Thoracic aorta (tissue), 2 donors: ENCODE data around the gene TEX29. TPM values are rescaled to one million over a fixed set of nuclear protein-coding genes. Genes with fewer than 3 reads are reported as not detected.

Source experiments
- ATAC-seq: fragments of 150-250 bp; one replicate; pipeline ENCODE4 v1.8.0; 2017; ENCODE audit warnings: low read depth; ENCODE audit not compliant: insufficient number of reproducible peaks, low FRiP score
- DNase-seq: peaks from one replicate; pipeline ENCODE4 v3.0.0-alpha.2; 2020; ENCODE audit warnings: low spot score
- H3K27ac ChIP-seq, 2 donors: fragments of 200-600 bp; sonication (generic); 1 replicate in 1 of 2; 2 replicates in 1 of 2; pipeline ENCODE4 v1.5.1; 2016; ENCODE audit warnings: mild to moderate bottlenecking in 2 of 2, moderate library complexity in 2 of 2
- H3K27me3 ChIP-seq: fragments of 200-600 bp; sonication (generic); replicated peaks from 2 replicates; pipeline ENCODE4 v1.6.0; 2016; ENCODE audit warnings: mild to moderate bottlenecking; ENCODE audit not compliant: insufficient read depth
- H3K36me3 ChIP-seq: fragments of 200-600 bp; sonication (generic); one replicate; pipeline ENCODE4 v1.5.1; 2016
- H3K4me1 ChIP-seq, 2 donors: fragments of 200-600 bp; sonication (generic); 1 replicate in 1 of 2; 2 replicates in 1 of 2; pipeline versions ENCODE4 v1.5.1 to v1.6.0; 2016; ENCODE audit warnings: low read depth in 2 of 2, mild to moderate bottlenecking in 1 of 2; ENCODE audit not compliant: control insufficient read depth in 1 of 2
- H3K4me3 ChIP-seq: fragments of 200-600 bp; sonication (generic); 2 replicates; pipeline ENCODE4 v1.5.1; 2016; ENCODE audit warnings: mild to moderate bottlenecking
- H3K9me3 ChIP-seq: fragments of 200-600 bp; sonication (generic); 2 replicates; pipeline ENCODE4 v1.5.1; 2016
- total RNA-seq, 2 donors: library from RNA; depleted of rRNA; stranded (reverse); fragments of >200 nt; gene quantifications; one replicate each; pipeline versions ENCODE4 v1.1.0 to v1.2.3, GENCODE V29; 2016
- TF ChIP-seq, protein P1 (sequence below): fragments of 200-600 bp; sonication (generic); IDR thresholded peaks from one replicate; pipeline ENCODE4 v1.5.1; 2019; ENCODE audit warnings: antibody characterized with exemption

The TEX29 gene
- total RNA-seq, 2 donors from 2014 or later = not detected

GRCh38 chr13:111359237-111359915 lies 38.9 kb downstream of the TEX29 start:
- no peaks in the 10 kb centered on the region for H3K9me3 ChIP-seq
- no peaks in the 10 kb centered on the region for H3K27me3 ChIP-seq
- TF ChIP-seq, protein P1, sequence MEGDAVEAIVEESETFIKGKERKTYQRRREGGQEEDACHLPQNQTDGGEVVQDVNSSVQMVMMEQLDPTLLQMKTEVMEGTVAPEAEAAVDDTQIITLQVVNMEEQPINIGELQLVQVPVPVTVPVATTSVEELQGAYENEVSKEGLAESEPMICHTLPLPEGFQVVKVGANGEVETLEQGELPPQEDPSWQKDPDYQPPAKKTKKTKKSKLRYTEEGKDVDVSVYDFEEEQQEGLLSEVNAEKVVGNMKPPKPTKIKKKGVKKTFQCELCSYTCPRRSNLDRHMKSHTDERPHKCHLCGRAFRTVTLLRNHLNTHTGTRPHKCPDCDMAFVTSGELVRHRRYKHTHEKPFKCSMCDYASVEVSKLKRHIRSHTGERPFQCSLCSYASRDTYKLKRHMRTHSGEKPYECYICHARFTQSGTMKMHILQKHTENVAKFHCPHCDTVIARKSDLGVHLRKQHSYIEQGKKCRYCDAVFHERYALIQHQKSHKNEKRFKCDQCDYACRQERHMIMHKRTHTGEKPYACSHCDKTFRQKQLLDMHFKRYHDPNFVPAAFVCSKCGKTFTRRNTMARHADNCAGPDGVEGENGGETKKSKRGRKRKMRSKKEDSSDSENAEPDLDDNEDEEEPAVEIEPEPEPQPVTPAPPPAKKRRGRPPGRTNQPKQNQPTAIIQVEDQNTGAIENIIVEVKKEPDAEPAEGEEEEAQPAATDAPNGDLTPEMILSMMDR = no peak
- DNase-seq = no peak
- no peaks in the 10 kb centered on the region for H3K4me1 ChIP-seq
- no peaks in the 10 kb centered on the region for H3K36me3 ChIP-seq
- H3K27ac ChIP-seq = no peak overlapping the region
- H3K4me3 ChIP-seq = no peak overlapping the region
- ATAC-seq = no peak

GRCh38 chr13:111359930-111360329 lies 39.5 kb downstream of the TEX29 start:
- no peaks in the 10 kb centered on the region for H3K27me3 ChIP-seq
- TF ChIP-seq, protein P1 = no peak
- no peak overlapping the region for H3K27ac ChIP-seq
- H3K9me3 ChIP-seq = no peaks in the 10 kb centered on the region
- no peak overlapping the region for H3K4me3 ChIP-seq
- no peaks in the 10 kb centered on the region for H3K4me1 ChIP-seq
- H3K36me3 ChIP-seq = no peaks in the 10 kb centered on the region
- ATAC-seq (no peak), DNase-seq (no peak)

- no peak overlapping the region for H3K4me3 ChIP-seq
- H3K4me1 ChIP-seq = no peaks in the 10 kb centered on the region
- ATAC-seq (no peak), DNase-seq (no peak)
- H3K27me3 ChIP-seq = no peaks in the 10 kb centered on the region
- TF ChIP-seq, protein P1 = no peak
- H3K36me3 ChIP-seq = no peaks in the 10 kb centered on the region
- H3K9me3 ChIP-seq = no peaks in the 10 kb centered on the region
- no peak overlapping the region for H3K27ac ChIP-seq
These were observed 40.0 kb downstream of the TEX29 start for GRCh38 chr13:111360452-111360851.

- H3K27ac ChIP-seq = no peak overlapping the region
- no peaks in the 10 kb centered on the region for H3K9me3 ChIP-seq
- no peaks in the 10 kb centered on the region for H3K27me3 ChIP-seq
- ATAC-seq (no peak), DNase-seq (no peak)
- H3K4me1 ChIP-seq = no peaks in the 10 kb centered on the region
- H3K36me3 ChIP-seq = no peaks in the 10 kb centered on the region
- TF ChIP-seq, protein P1 = no peak
- H3K4me3 ChIP-seq = no peak overlapping the region
These were observed 40.8 kb downstream of the TEX29 start for GRCh38 chr13:111361046-111361872.

- DNase-seq = no peak
- no peak overlapping the region for H3K4me3 ChIP-seq
- no peaks in the 10 kb centered on the region for H3K36me3 ChIP-seq
- no peak overlapping the region for H3K27ac ChIP-seq
- ATAC-seq = no peak
- H3K9me3 ChIP-seq = no peaks in the 10 kb centered on the region
- TF ChIP-seq, protein P1 = no peak
- no peaks in the 10 kb centered on the region for H3K27me3 ChIP-seq
- no peaks in the 10 kb centered on the region for H3K4me1 ChIP-seq
These were observed 41.6 kb downstream of the TEX29 start for GRCh38 chr13:111361873-111362648.
